ENCODE data around the gene ZDHHC22. TPM values are rescaled to one million over a fixed set of nuclear protein-coding genes. Genes with fewer than 3 reads are reported as not detected.
A peak's percentile ranks its signal among the peaks of the same experiment; 100 is the strongest.

Gene ZDHHC22
- total RNA-seq, 1 experiment from 2014 or later: 11.3 TPM

DNA sequence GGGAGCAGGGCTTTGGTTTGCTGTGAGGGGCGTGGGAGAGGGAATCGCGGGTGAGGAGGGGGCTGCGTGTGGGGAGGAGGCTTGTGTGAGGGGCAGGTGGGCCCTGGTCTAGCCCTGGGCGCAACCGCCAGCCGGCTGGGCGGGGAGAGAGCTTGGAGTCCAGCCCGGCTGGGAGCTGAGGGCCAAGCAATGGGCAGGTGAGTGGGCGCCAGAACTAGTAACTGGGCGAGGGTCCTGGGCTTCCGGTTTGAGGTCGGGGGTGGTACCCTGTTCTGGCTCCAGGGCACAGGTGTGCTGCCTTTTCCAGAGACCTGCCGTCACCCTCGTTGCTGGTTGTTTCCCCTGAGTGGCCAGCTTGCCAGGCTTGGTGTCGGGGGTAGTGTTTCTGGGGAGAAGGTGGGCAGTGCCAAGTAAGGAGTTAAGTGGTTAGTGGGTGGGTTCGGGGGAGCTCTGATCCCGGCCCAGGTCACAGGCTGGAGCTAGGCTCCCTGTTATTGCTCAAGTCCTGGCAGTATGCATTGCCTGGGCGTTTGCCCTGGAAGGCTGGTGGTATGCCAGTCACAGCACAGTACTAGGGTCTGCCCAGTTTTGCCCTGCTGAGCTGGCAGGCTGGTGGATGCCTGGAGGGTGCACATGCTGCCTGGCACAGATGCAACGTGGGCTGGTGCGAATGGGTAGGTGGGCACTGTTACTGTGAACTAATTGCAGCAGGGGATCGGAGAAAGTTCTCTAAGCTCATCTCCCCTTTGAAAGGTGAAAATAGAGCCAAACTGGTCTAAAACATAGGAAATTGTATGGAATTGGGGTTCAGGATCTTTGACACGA lies 42.9 kb downstream of the ZDHHC22 start:
- no peaks in the 10 kb centered on the region for H3K27me3 ChIP-seq (ENCODE audit: insufficient read depth, low read length)
- peak overlapping the region; percentile 69 for H3K9ac ChIP-seq (ENCODE audit: extremely low read depth, insufficient read length, low read length)
- H4K91ac ChIP-seq (ENCODE audit: insufficient read length, low read depth, low read length): no peak overlapping the region
- H3T11ph ChIP-seq (ENCODE audit: low read length): no peak overlapping the region
- H3K4me2 ChIP-seq (ENCODE audit: insufficient read depth, insufficient read length, low read length): peak overlapping the region; percentile 90
- Mint-ChIP-seq H3K4me3 (peak overlapping the region; percentile 79 to 87), H3K9me3 (no peaks in the 10 kb centered on the region), H3K4me1 (peaks cover 42 to 60% of the 10 kb centered on the region in 2 experiments), H3K36me3 (ENCODE audit: insufficient read depth in 1 of 3, low read depth in 3 of 3) (peaks cover 0 to under 1% (median 0%) of the 10 kb centered on the region in 3 experiments; a peak in 3 of 7 replicates), H3K27ac (peak overlapping the region; percentile 92 to 97 (median 94)), H3K27me3 (ENCODE audit: low read depth) (no peaks in the 10 kb centered on the region)
- H4K5ac ChIP-seq (ENCODE audit: insufficient read length, low read depth, low read length): no peak overlapping the region
- no CpG with 5 or more reads among the region's 23 CpGs for WGBS (ENCODE audit: extremely low coverage, insufficient read length, low lambda C conversion rate)
- peak overlapping the region; percentile 80 for H3K14ac ChIP-seq (ENCODE audit: insufficient read depth, low read length)
- no peak overlapping the region for H3K23ac ChIP-seq (ENCODE audit: insufficient read length, low read depth, low read length)
- H3K79me2 ChIP-seq (ENCODE audit: insufficient read depth, low read length): peaks cover 5% of the 10 kb centered on the region; the same call in 1 of the 2 replicates
- TF ChIP-seq, protein P1, sequence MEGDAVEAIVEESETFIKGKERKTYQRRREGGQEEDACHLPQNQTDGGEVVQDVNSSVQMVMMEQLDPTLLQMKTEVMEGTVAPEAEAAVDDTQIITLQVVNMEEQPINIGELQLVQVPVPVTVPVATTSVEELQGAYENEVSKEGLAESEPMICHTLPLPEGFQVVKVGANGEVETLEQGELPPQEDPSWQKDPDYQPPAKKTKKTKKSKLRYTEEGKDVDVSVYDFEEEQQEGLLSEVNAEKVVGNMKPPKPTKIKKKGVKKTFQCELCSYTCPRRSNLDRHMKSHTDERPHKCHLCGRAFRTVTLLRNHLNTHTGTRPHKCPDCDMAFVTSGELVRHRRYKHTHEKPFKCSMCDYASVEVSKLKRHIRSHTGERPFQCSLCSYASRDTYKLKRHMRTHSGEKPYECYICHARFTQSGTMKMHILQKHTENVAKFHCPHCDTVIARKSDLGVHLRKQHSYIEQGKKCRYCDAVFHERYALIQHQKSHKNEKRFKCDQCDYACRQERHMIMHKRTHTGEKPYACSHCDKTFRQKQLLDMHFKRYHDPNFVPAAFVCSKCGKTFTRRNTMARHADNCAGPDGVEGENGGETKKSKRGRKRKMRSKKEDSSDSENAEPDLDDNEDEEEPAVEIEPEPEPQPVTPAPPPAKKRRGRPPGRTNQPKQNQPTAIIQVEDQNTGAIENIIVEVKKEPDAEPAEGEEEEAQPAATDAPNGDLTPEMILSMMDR (conservative IDR thresholded peaks at IDR 0.05): no peak
- H3K4ac ChIP-seq (ENCODE audit: low read depth, low read length): no peak overlapping the region
- H2BK15ac ChIP-seq (ENCODE audit: low read depth, low read length): no peak overlapping the region
- H2BK20ac ChIP-seq (ENCODE audit: low read depth, low read length, poor library complexity, severe bottlenecking): no peak overlapping the region
- no peaks in the 10 kb centered on the region for H3K79me1 ChIP-seq (ENCODE audit: insufficient read depth, low read depth, low read length, poor library complexity, severe bottlenecking)
- no peaks in the 10 kb centered on the region for H3K9me3 ChIP-seq (ENCODE audit: control insufficient read depth, low read depth, low read length)
- H2BK5ac ChIP-seq (ENCODE audit: insufficient read length, low read length): no peak overlapping the region
- H3K56ac ChIP-seq (ENCODE audit: insufficient read length, low read depth, low read length): no peak overlapping the region
- no peak overlapping the region for H2AK5ac ChIP-seq (ENCODE audit: insufficient read length, low read length)
- peaks cover 2% of the 10 kb centered on the region; the same call in 1 of the 2 replicates for H3K4me1 ChIP-seq (ENCODE audit: insufficient read depth, low read length)
- H2BK120ac ChIP-seq (ENCODE audit: low read depth, low read length, poor library complexity, severe bottlenecking): no peak overlapping the region
- H4K8ac ChIP-seq (replicated peaks; ENCODE audit: insufficient read length, low read depth, low read length): no peak overlapping the region
- H4K20me1 ChIP-seq (ENCODE audit: control insufficient read depth, insufficient read depth, insufficient read length): no peaks in the 10 kb centered on the region
- peak; percentile 44 for DNase-seq
- no peak overlapping the region for H3K27ac ChIP-seq (ENCODE audit: insufficient read length, low read depth, low read length)
- no peak overlapping the region for H2AFZ ChIP-seq (ENCODE audit: low read length)
- H3K18ac ChIP-seq (ENCODE audit: insufficient read length, low read depth, low read length): peak overlapping the region; percentile 59
- H3K23me2 ChIP-seq (ENCODE audit: insufficient read length, low read depth, low read length, poor library complexity, severe bottlenecking): peaks cover 13% of the 10 kb centered on the region
- no peak overlapping the region for H2BK12ac ChIP-seq (ENCODE audit: insufficient read length, low read depth, low read length)

Measured in H9 (cell line).